CD4-positive, alpha-beta T cell (primary cell): ENCODE data around the gene IER5. TPM values are rescaled to one million over a fixed set of nuclear protein-coding genes. Genes with fewer than 3 reads are reported as not detected.

Experiments
- ATAC-seq: fragments of 200-7000 bp; cut with Tn5 transposase; one replicate; pipeline ENCODE4 v1.10.0; 2022; ENCODE audit warnings: mild to moderate bottlenecking; ENCODE audit not compliant: poor library complexity
- CTCF ChIA-PET: fragments of 350-600 bp; sonication (Branson Sonifier 250); formaldehyde crosslinking; loops from one replicate; lab custom pipeline; 2021; ENCODE audit warnings: antibody characterized with exemption, inconsistent platforms; lab: Charles Lee
- POLR2A ChIA-PET: fragments of 350-600 bp; sonication (Branson Sonifier 250); formaldehyde crosslinking; loops from one replicate; lab custom pipeline; 2021; ENCODE audit warnings: antibody characterized with exemption, inconsistent platforms; lab: Charles Lee
- DNase-seq, 14 experiments: peaks; one replicate each; pipeline ENCODE4 v3.0.0-alpha.2; 2013 to 2020; ENCODE audit warnings: mixed read lengths in 2 of 14
- H3K27ac ChIP-seq, 2 donors: one replicate each; pipeline versions ENCODE4 v1.5.1 to v1.7.0; 2013; ENCODE audit warnings: low read length in 2 of 2, low read depth in 1 of 2, mild to moderate bottlenecking in 1 of 2
- H3K27me3 ChIP-seq, 2 experiments: 1 replicate in 1 of 2; 2 replicates in 1 of 2; pipeline versions ENCODE4 v1.6.1 to v1.7.0; 2013; ENCODE audit warnings: low read length in 2 of 2, control low read depth in 1 of 2, mild to moderate bottlenecking in 1 of 2, moderate library complexity in 1 of 2; ENCODE audit not compliant: insufficient read depth in 2 of 2, control insufficient read depth in 1 of 2
- H3K36me3 ChIP-seq: one replicate; pipeline ENCODE4 v1.6.1; 2013; ENCODE audit warnings: low read length, control low read depth; ENCODE audit not compliant: insufficient read depth
- H3K4me1 ChIP-seq: one replicate; pipeline ENCODE4 v1.6.1; 2013; ENCODE audit warnings: low read length, control low read depth; ENCODE audit not compliant: insufficient read depth
- H3K4me3 ChIP-seq: one replicate; pipeline ENCODE4 v1.5.1; 2013; ENCODE audit warnings: mild to moderate bottlenecking, low read length, moderate library complexity
- H3K9me3 ChIP-seq, 2 experiments: 1 replicate in 1 of 2; 2 replicates in 1 of 2; pipeline versions ENCODE4 v1.6.1 to v1.7.0; 2013; ENCODE audit warnings: low read length in 2 of 2, mild to moderate bottlenecking in 2 of 2, control low read depth in 1 of 2, moderate library complexity in 1 of 2; ENCODE audit not compliant: control insufficient read depth in 1 of 2, insufficient read depth in 1 of 2
- H3K27ac Mint-ChIP-seq: one replicate; pipeline ENCODE4 v1.8.0; 2020; ENCODE audit warnings: mixed read lengths
- H3K27me3 Mint-ChIP-seq: one replicate; pipeline ENCODE4 v1.8.0; 2021; ENCODE audit warnings: mixed read lengths
- H3K36me3 Mint-ChIP-seq: one replicate; pipeline ENCODE4 v1.8.0; 2021; ENCODE audit warnings: low read depth, mixed read lengths
- H3K4me1 Mint-ChIP-seq: one replicate; pipeline ENCODE4 v1.8.0; 2021; ENCODE audit warnings: low read depth, mixed read lengths
- H3K4me3 Mint-ChIP-seq: one replicate; pipeline ENCODE4 v1.8.0; 2020; ENCODE audit warnings: mild to moderate bottlenecking, mixed read lengths
- H3K9me3 Mint-ChIP-seq: one replicate; pipeline ENCODE4 v1.8.0; 2020; ENCODE audit warnings: mixed read lengths
- CTCF ChIP-seq: fragments of 200-600 bp; IDR thresholded peaks from one replicate; pipeline ENCODE4 v1.8.0; 2022; ENCODE audit warnings: antibody characterized with exemption, mild to moderate bottlenecking
- intact Hi-C, 2 experiments: fragments of 100-400 bp; cut with DNase I in 1 of 2; cut with micrococcal nuclease in 1 of 2; formaldehyde crosslinking; loops; one replicate each; pipeline versions ENCODE4 v1.15.1 to v1.9.0; 2023 to 2025; cut with DNase I, micrococcal nuclease
- total RNA-seq, 174 experiments: library from RNA in 2 of 174; stranded (reverse) in 2 of 174; gene quantifications; one replicate each; pipeline ENCODE4 v1.2.3 and lab custom pipeline; 2021 to 2026

Gene IER5
- total RNA-seq, 2 experiments from 2014 or later: 53.8 to 54.1 TPM

GRCh38 chr1:181140398-181140797 lies 51.9 kb downstream of the IER5 start:
- CTCF ChIA-PET: interaction anchor here (1.4 to 5.6 kb wide), 2 partner anchors 56 to 103 kb away, joined by 5 to 48 read pairs; no protein-coding TSS in a partner anchor
- intact Hi-C loops: loop anchor here (2.0 to 10.0 kb wide), 4 partner anchors 34 to 506 kb away; partner anchors contain the start of gene XPR1 (in 1 of the 2)
- H3K36me3 ChIP-seq: no peaks in the 10 kb centered on the region
- no peaks in the 10 kb centered on the region for H3K9me3 Mint-ChIP-seq
- no peak overlapping the region for H3K4me3 ChIP-seq
- no peak for ATAC-seq
- no peaks in the 10 kb centered on the region for H3K36me3 Mint-ChIP-seq
- peaks cover 28% of the 10 kb centered on the region for H3K4me1 Mint-ChIP-seq
- H3K4me3 Mint-ChIP-seq: no peak overlapping the region
- DNase-seq: no peak
- H3K27ac Mint-ChIP-seq: no peak overlapping the region
- no peaks in the 10 kb centered on the region for H3K27me3 Mint-ChIP-seq
- H3K27ac ChIP-seq: no peak overlapping the region
- H3K9me3 ChIP-seq: no peaks in the 10 kb centered on the region
- no peak for TF ChIP-seq CTCF
- POLR2A ChIA-PET: interaction anchor here (4.2 kb wide), 1 partner anchor 51 kb away, joined by 22 read pairs; the partner anchor contains the start of gene IER5
- peaks cover 33% of the 10 kb centered on the region for H3K4me1 ChIP-seq
- no peaks in the 10 kb centered on the region for H3K27me3 ChIP-seq

GRCh38 chr1:181140891-181141290 lies 52.4 kb downstream of the IER5 start:
- Histone ChIP-seq H3K9me3 (no peaks in the 10 kb centered on the region), H3K36me3 (no peaks in the 10 kb centered on the region), H3K4me3 (no peak overlapping the region), H3K4me1 (peaks cover 33% of the 10 kb centered on the region), H3K27ac (no peak overlapping the region), H3K27me3 (no peaks in the 10 kb centered on the region)
- POLR2A ChIA-PET: interaction anchor here (2.0 to 4.2 kb wide), 3 partner anchors 36 to 57 kb away, joined by 7 to 22 read pairs (median 11); partner anchors contain the start of gene IER5
- Mint-ChIP-seq H3K27ac (no peak overlapping the region), H3K4me3 (no peak overlapping the region), H3K27me3 (no peaks in the 10 kb centered on the region), H3K4me1 (peaks cover 26% of the 10 kb centered on the region), H3K36me3 (no peaks in the 10 kb centered on the region), H3K9me3 (no peaks in the 10 kb centered on the region)
- ATAC-seq (no peak), DNase-seq (no peak)
- CTCF ChIA-PET: interaction anchor here (1.1 to 5.6 kb wide), 5 partner anchors 51 to 103 kb away, joined by 3 to 54 read pairs (median 6); partner anchors contain the start of gene IER5
- no peak for TF ChIP-seq CTCF
- intact Hi-C loops: loop anchor here (2.0 to 10.0 kb wide), 4 partner anchors 34 to 506 kb away; partner anchors contain the start of gene XPR1 (in 1 of the 2)

- no peaks in the 10 kb centered on the region for H3K36me3 Mint-ChIP-seq
- TF ChIP-seq CTCF: no peak
- no peak overlapping the region for H3K27ac ChIP-seq
- DNase-seq (peak in 3 of 14 experiments; percentile 32 to 74 (median 64)), ATAC-seq (no peak)
- CTCF ChIA-PET: interaction anchor here (0.9 to 5.6 kb wide), 17 partner anchors 11 to 108 kb away, joined by 3 to 54 read pairs (median 5); partner anchors contain the start of genes IER5 and MR1
- no peaks in the 10 kb centered on the region for H3K9me3 Mint-ChIP-seq
- intact Hi-C loops: loop anchor here (2.0 to 10.0 kb wide), 4 partner anchors 35 to 507 kb away; partner anchors contain the start of gene XPR1 (in 1 of the 2)
- H3K27me3 ChIP-seq: no peaks in the 10 kb centered on the region
- H3K4me3 ChIP-seq: no peak overlapping the region
- no peaks in the 10 kb centered on the region for H3K36me3 ChIP-seq
- no peaks in the 10 kb centered on the region for H3K9me3 ChIP-seq
- peaks cover 33% of the 10 kb centered on the region for H3K4me1 ChIP-seq
- POLR2A ChIA-PET: interaction anchor here (1.5 to 4.2 kb wide), 5 partner anchors 18 to 107 kb away, joined by 5 to 22 read pairs (median 11); partner anchors contain the start of genes IER5 and MR1
- H3K4me1 Mint-ChIP-seq: peaks cover 32% of the 10 kb centered on the region
- no peak overlapping the region for H3K27ac Mint-ChIP-seq
- no peak overlapping the region for H3K4me3 Mint-ChIP-seq
- H3K27me3 Mint-ChIP-seq: no peaks in the 10 kb centered on the region
Measured at GRCh38 chr1:181141431-181141910, 53.0 kb downstream of the IER5 start.

Other genes starting within 250 kb of the IER5 start
- under 1 TPM; 0.14 to 0.20 TPM for gene KIAA1614, start 175.8 kb upstream of the IER5 start, total RNA-seq
- 1 to 10 TPM; 4.9 to 5.1 TPM for gene STX6, start 65.8 kb upstream of the IER5 start, total RNA-seq
- gene MR1, start 54.7 kb upstream of the IER5 start, total RNA-seq: 10 to 100 TPM; 16.2 to 18.1 TPM